HepG2 (cell line): ENCODE measurements around the gene SIRT7. TPM values are rescaled to one million over a fixed set of nuclear protein-coding genes. Genes with fewer than 3 reads are reported as not detected.
A peak's percentile ranks its signal among the peaks of the same experiment; 100 is the strongest.

Experiments
- ATAC-seq: fragments of 200-7000 bp; cut with Tn5 transposase; 3 replicates; pipeline ENCODE4 v1.9.1; 2020; ENCODE audit warnings: mild to moderate bottlenecking, moderate library complexity
- BruUV-seq: library from RNA; stranded (reverse); fragments of 400-500 nt; replicated peaks from 2 replicates; lab custom pipeline; 2021; lab: Mats Ljungman, UMichigan
- CTCF ChIA-PET: fragments of 300-600 bp; formaldehyde crosslinking; extraction: SDS; loops from one replicate; lab custom pipeline; 2021; ENCODE audit warnings: low total read pairs, inconsistent platforms, low intra/inter-chr PET ratio; lab: Yijun Ruan, JAX
- POLR2A ChIA-PET: fragments of 350-600 bp; sonication (Branson Sonifier 250); formaldehyde crosslinking; loops from one replicate; lab custom pipeline; 2020; ENCODE audit warnings: antibody characterized with exemption, inconsistent platforms; lab: Yijun Ruan, JAX
- DNase-seq: peaks from one replicate; pipeline ENCODE4 v3.0.0-alpha.2; 2015; ENCODE audit warnings: low spot score
- FAIRE-seq: peaks from 3 replicates; lab custom pipeline; 2011; peaks lifted over from hg19 to GRCh38; lab: Jason Lieb, UNC
- H2AFZ ChIP-seq: one replicate; pipeline ENCODE4 v1.6.1; 2011; ENCODE audit warnings: low read length, inconsistent platforms
- H3K27ac ChIP-seq: fragments of 300-600 bp; 3 replicates; pipeline ENCODE4 v1.8.0; 2011; ENCODE audit warnings: mixed run types, mild to moderate bottlenecking, mixed read lengths, low read length, inconsistent platforms; ENCODE audit not compliant: insufficient read depth; ENCODE audit errors: extremely low read length
- H3K27me3 ChIP-seq, 2 experiments: fragments of 200-600 bp in 1 of 2; 2 replicates in 1 of 2; 3 replicates in 1 of 2; pipeline versions ENCODE4 v1.6.0 to v1.8.0; 2011; ENCODE audit warnings: low read length in 2 of 2, mild to moderate bottlenecking in 2 of 2, moderate library complexity in 2 of 2, inconsistent platforms in 1 of 2; ENCODE audit not compliant: insufficient read depth in 2 of 2, control insufficient read depth in 1 of 2
- H3K36me3 ChIP-seq, 2 experiments: fragments of 200-600 bp in 1 of 2; replicated peaks in 1 of 2; 2 replicates in 1 of 2; 3 replicates in 1 of 2; pipeline versions ENCODE4 v1.5.1 to v1.8.0; 2011; ENCODE audit warnings: low read length in 2 of 2, inconsistent platforms in 1 of 2; ENCODE audit not compliant: insufficient read depth in 2 of 2, control insufficient read depth in 1 of 2
- H3K4me1 ChIP-seq: 2 replicates; pipeline ENCODE4 v1.5.1; 2012; ENCODE audit warnings: low read length, inconsistent platforms; ENCODE audit not compliant: insufficient read depth
- H3K4me2 ChIP-seq: 2 replicates; pipeline ENCODE4 v1.6.0; 2011; ENCODE audit warnings: low read depth, low read length, inconsistent platforms
- H3K4me3 ChIP-seq, 3 experiments: fragments of 200-600 bp in 1 of 3; sonication (generic), shearing (Covaris generic) in 1 of 3; replicated peaks in 1 of 3; 2 replicates each; pipeline ENCODE4 v1.5.1; 2011 to 2016; ENCODE audit warnings: low read length in 3 of 3, inconsistent platforms in 2 of 3, low read depth in 2 of 3, mild to moderate bottlenecking in 2 of 3, control low read depth in 1 of 3, mixed read lengths in 1 of 3; ENCODE audit not compliant: insufficient read depth in 1 of 3
- H3K79me2 ChIP-seq: one replicate; pipeline ENCODE4 v1.6.1; 2011; ENCODE audit warnings: low read length, inconsistent platforms; ENCODE audit not compliant: insufficient read depth
- H3K9ac ChIP-seq: 2 replicates; pipeline ENCODE4 v1.6.0; 2011; ENCODE audit warnings: mild to moderate bottlenecking, low read depth, low read length, inconsistent platforms; ENCODE audit not compliant: insufficient read depth
- H3K9me3 ChIP-seq: 2 replicates; pipeline ENCODE4 v1.5.1; 2012; ENCODE audit warnings: mild to moderate bottlenecking, low read length
- H4K20me1 ChIP-seq: 2 replicates; pipeline ENCODE4 v1.6.0; 2011; ENCODE audit warnings: inconsistent platforms, mild to moderate bottlenecking, low read length, moderate library complexity; ENCODE audit not compliant: insufficient read depth
- GTF2F1 ChIP-seq: fragments of 150-350 bp; IDR thresholded peaks from 2 replicates; pipeline ENCODE4 v1.6.1; 2014; ENCODE audit warnings: low read length
- MBD4 ChIP-seq: IDR thresholded peaks from 2 replicates; pipeline ENCODE4 v1.6.1; 2012; ENCODE audit warnings: low read length, inconsistent platforms, borderline replicate concordance
- SYNCRIP ChIP-seq: fragments of 200-400 bp; formaldehyde crosslinking; IDR thresholded peaks from 2 replicates; pipeline ENCODE4 v1.6.1; 2018; ENCODE audit warnings: mild to moderate bottlenecking, low read depth, low read length; ENCODE audit not compliant: insufficient read depth
- TAF15 ChIP-seq: fragments of 200-400 bp; formaldehyde crosslinking; IDR thresholded peaks from one replicate; pipeline ENCODE4 v1.6.1; 2018; ENCODE audit warnings: mild to moderate bottlenecking, low read depth, low read length; ENCODE audit not compliant: poor library complexity, severe bottlenecking
- THAP11 ChIP-seq: IDR thresholded peaks from 2 replicates; pipeline ENCODE4 v1.6.1; 2016; ENCODE audit warnings: missing biosample characterization, missing genetic modification reagents
- TRIM24 ChIP-seq: sonication (generic); formaldehyde crosslinking; IDR thresholded peaks from 2 replicates; pipeline ENCODE4 v1.8.0; 2022; ENCODE audit warnings: mild to moderate bottlenecking, missing genetic modification reagents
- YEATS2 ChIP-seq: sonication (generic); formaldehyde crosslinking; IDR thresholded peaks from 2 replicates; pipeline ENCODE4 v1.4.0; 2020; ENCODE audit warnings: missing genetic modification reagents, borderline replicate concordance
- ZBTB25 ChIP-seq: IDR thresholded peaks from 2 replicates; pipeline ENCODE4 v1.6.1; 2018; ENCODE audit warnings: missing genetic modification reagents
- ZBTB42 ChIP-seq: sonication (generic); formaldehyde crosslinking; IDR thresholded peaks from 2 replicates; pipeline ENCODE4 v1.5.0; 2020; ENCODE audit warnings: mild to moderate bottlenecking, missing genetic modification reagents
- ZNF124 ChIP-seq: sonication (generic); formaldehyde crosslinking; IDR thresholded peaks from 2 replicates; pipeline ENCODE4 v1.4.0; 2020; ENCODE audit warnings: missing genetic modification reagents
- ZNF296 ChIP-seq: sonication (generic); formaldehyde crosslinking; conservative IDR thresholded peaks from 2 replicates; pipeline ENCODE4 v1.5.0; 2020; ENCODE audit warnings: mild to moderate bottlenecking, missing genetic modification reagents
- ZNF460 ChIP-seq: sonication (generic); formaldehyde crosslinking; IDR thresholded peaks from 2 replicates; pipeline ENCODE4 v1.5.1; 2020; ENCODE audit warnings: missing genetic modification reagents, mild to moderate bottlenecking, borderline replicate concordance
- ZNF550 ChIP-seq: sonication (generic); formaldehyde crosslinking; IDR thresholded peaks from 2 replicates; pipeline ENCODE4 v1.4.0; 2020; ENCODE audit warnings: mild to moderate bottlenecking, missing genetic modification reagents, borderline replicate concordance
- ZNF557 ChIP-seq: sonication (generic); formaldehyde crosslinking; IDR thresholded peaks from 2 replicates; pipeline ENCODE4 v1.4.0; 2020; ENCODE audit warnings: missing genetic modification reagents
- ZNF841 ChIP-seq: sonication (generic); formaldehyde crosslinking; IDR thresholded peaks from 2 replicates; pipeline ENCODE4 v1.8.1; 2023; ENCODE audit warnings: missing genetic modification reagents, borderline replicate concordance
- ZSCAN31 ChIP-seq: sonication (generic); formaldehyde crosslinking; IDR thresholded peaks from 2 replicates; pipeline ENCODE4 v1.5.0; 2020; ENCODE audit warnings: low read depth, mild to moderate bottlenecking, missing genetic modification reagents
- WGBS: methylation state at CpG from one replicate; pipeline ENCODE4 v1.1.6; 2017; ENCODE audit warnings: low lambda C conversion rate; 5-methylcytosine and 5-hydroxymethylcytosine counted together
- in situ Hi-C: cut with HindIII; loops from 2 replicates; pipeline ENCODE4 v1.10.0; 2017; ENCODE audit warnings: low pct_unique_long_range_greater_than_20kb; ENCODE audit not compliant: extremely low pct_ligation_motif_present
- intact Hi-C: fragments of 100-400 bp; cut with micrococcal nuclease; formaldehyde crosslinking; loops from one replicate; pipeline ENCODE4 v1.10.0; 2022; ENCODE audit not compliant: unreplicated experiment
- polyA plus RNA-seq, 8 experiments: library from polyadenylated mRNA; depleted of rRNA in 3 of 8; stranded (reverse) in 7 of 8; unstranded in 1 of 8; fragments of >200 nt; fragmentation: Illumina TruSeq in 4 of 8; extraction: Trizol in 4 of 8; gene quantifications; 2 replicates each; pipeline versions ENCODE4 v1.2.1 to v1.2.3, GENCODE V29; 2011 to 2016; ENCODE audit warnings: low read depth in 4 of 8, missing spikeins in 1 of 8, mixed read lengths in 1 of 8; ENCODE audit not compliant: insufficient read depth in 1 of 8
- total RNA-seq, 5 experiments: library from RNA; depleted of rRNA; stranded (reverse); fragments of >200 nt; fragmentation: Illumina TruSeq; extraction: Trizol; gene quantifications; 2 replicates each; pipeline ENCODE4 v1.2.3, GENCODE V29; 2016; ENCODE audit warnings: low read depth in 1 of 5
- TF ChIP-seq, protein P1 (sequence below): sonication (generic); formaldehyde crosslinking; IDR thresholded peaks from 2 replicates; pipeline ENCODE4 v1.4.0; 2020; ENCODE audit warnings: missing genetic modification reagents, borderline replicate concordance

SIRT7 gene
- total and polyA plus RNA-seq, 2 of the 13 experiments (the other 11 are each of a cell fraction or from before 2014, with no cell fraction given): 8.3 to 24.8 TPM

GRCh38 chr17:81869221-81870130 lies 48.5 kb downstream of the SIRT7 start:
- no TSS peak for BruUV-seq
- ChIA-PET POLR2A (interaction anchor here (0.6 to 4.3 kb wide), 23 partner anchors 8 to 168 kb away, joined by 3 to 26 read pairs (median 4); partner anchors contain the start of genes ALYREF, ANAPC11, CENPX and DCXR), CTCF (interaction anchor here (1.4 kb wide), 1 partner anchor 151 kb away, joined by 3 read pairs; no protein-coding TSS in a partner anchor)
- peak; percentile 26 for ATAC-seq
- Histone ChIP-seq H3K4me2 (peak overlapping the region; percentile 75), H3K4me3 (peak overlapping the region; percentile 72 to 92 (median 85)), H3K9ac (peak overlapping the region; percentile 88), H4K20me1 (peaks cover 44% of the 10 kb centered on the region; the same call in 1 of the 2 replicates), H3K36me3 (peaks cover 16 to 27% of the 10 kb centered on the region in 2 experiments), H3K4me1 (peaks cover 74% of the 10 kb centered on the region), H2AFZ (no peak overlapping the region), H3K9me3 (no peaks in the 10 kb centered on the region), H3K27ac (peak overlapping the region; percentile 80), H3K27me3 (no peaks in the 10 kb centered on the region), H3K79me2 (peaks cover 25% of the 10 kb centered on the region)
- FAIRE-seq: no peak
- WGBS: 61% methylated on average over 38 of the region's 52 CpGs
- DNase-seq: no peak
- intact Hi-C loops: loop anchor here (5.0 kb wide), 2 partner anchors 43 to 153 kb away; partner anchors contain the start of genes CENPX, LRRC45 and PCYT2
- in situ Hi-C loops: no loop called here
- no peak for TF ChIP-seq ZNF124 (CRISPR knock-in tag)
- TF ChIP-seq ZNF296: no peak
- peak; percentile 67; the same call in 1 of the 2 replicates for TF ChIP-seq ZNF841
- TF ChIP-seq ZBTB42 (CRISPR knock-in tag): no peak
- peak; percentile 19; the same call in 1 of the 2 replicates for TF ChIP-seq THAP11 (CRISPR knock-in tag)
- no peak; the same call in 1 of the 2 replicates for TF ChIP-seq ZNF460
- TF ChIP-seq ZNF550 (CRISPR knock-in tag): no peak
- TF ChIP-seq MBD4: no peak; the same call in 1 of the 2 replicates
- no peak for TF ChIP-seq YEATS2 (CRISPR knock-in tag)
- TF ChIP-seq ZBTB25 (CRISPR knock-in tag): no peak; the same call in 1 of the 2 replicates
- TF ChIP-seq ZNF557 (CRISPR knock-in tag): no peak
- TF ChIP-seq TRIM24 (CRISPR knock-in tag): no peak
- TF ChIP-seq GTF2F1: no peak
- TF ChIP-seq, protein P1, sequence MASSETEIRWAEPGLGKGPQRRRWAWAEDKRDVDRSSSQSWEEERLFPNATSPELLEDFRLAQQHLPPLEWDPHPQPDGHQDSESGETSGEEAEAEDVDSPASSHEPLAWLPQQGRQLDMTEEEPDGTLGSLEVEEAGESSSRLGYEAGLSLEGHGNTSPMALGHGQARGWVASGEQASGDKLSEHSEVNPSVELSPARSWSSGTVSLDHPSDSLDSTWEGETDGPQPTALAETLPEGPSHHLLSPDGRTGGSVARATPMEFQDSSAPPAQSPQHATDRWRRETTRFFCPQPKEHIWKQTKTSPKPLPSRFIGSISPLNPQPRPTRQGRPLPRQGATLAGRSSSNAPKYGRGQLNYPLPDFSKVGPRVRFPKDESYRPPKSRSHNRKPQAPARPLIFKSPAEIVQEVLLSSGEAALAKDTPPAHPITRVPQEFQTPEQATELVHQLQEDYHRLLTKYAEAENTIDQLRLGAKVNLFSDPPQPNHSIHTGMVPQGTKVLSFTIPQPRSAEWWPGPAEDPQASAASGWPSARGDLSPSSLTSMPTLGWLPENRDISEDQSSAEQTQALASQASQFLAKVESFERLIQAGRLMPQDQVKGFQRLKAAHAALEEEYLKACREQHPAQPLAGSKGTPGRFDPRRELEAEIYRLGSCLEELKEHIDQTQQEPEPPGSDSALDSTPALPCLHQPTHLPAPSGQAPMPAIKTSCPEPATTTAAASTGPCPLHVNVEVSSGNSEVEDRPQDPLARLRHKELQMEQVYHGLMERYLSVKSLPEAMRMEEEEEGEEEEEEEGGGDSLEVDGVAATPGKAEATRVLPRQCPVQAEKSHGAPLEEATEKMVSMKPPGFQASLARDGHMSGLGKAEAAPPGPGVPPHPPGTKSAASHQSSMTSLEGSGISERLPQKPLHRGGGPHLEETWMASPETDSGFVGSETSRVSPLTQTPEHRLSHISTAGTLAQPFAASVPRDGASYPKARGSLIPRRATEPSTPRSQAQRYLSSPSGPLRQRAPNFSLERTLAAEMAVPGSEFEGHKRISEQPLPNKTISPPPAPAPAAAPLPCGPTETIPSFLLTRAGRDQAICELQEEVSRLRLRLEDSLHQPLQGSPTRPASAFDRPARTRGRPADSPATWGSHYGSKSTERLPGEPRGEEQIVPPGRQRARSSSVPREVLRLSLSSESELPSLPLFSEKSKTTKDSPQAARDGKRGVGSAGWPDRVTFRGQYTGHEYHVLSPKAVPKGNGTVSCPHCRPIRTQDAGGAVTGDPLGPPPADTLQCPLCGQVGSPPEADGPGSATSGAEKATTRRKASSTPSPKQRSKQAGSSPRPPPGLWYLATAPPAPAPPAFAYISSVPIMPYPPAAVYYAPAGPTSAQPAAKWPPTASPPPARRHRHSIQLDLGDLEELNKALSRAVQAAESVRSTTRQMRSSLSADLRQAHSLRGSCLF: no peak
- no peak for TF ChIP-seq TAF15
- TF ChIP-seq ZSCAN31 (CRISPR knock-in tag): no peak
- no peak for TF ChIP-seq SYNCRIP
